KG1 (cell line): Measurements from ENCODE around the gene ACKR2.

ENCODE experiments used
- DNase-seq: peaks from one replicate; lab custom pipeline; 2025; lab: John Stamatoyannopoulos, UW

The ACKR2 gene, protein sequence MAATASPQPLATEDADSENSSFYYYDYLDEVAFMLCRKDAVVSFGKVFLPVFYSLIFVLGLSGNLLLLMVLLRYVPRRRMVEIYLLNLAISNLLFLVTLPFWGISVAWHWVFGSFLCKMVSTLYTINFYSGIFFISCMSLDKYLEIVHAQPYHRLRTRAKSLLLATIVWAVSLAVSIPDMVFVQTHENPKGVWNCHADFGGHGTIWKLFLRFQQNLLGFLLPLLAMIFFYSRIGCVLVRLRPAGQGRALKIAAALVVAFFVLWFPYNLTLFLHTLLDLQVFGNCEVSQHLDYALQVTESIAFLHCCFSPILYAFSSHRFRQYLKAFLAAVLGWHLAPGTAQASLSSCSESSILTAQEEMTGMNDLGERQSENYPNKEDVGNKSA

DNA sequence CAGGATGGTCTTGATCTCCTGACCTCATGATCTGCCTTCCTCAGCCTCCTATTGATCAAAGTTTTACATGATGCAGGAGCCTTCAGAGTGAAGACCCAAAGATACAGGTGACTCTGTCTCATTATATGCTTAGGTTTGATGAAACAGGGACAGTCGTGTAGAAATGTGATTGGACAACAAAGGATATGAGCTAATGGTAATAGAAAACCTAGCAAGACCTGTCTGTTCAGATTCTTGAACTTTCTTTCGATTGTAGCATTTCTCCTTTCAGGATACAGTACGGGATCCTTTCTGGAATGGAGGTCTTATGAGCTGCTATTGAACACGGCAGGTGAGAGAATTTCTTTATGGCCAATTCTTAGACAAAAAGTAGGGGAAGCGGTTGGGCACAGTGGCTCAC, at the start of gene ACKR2:
Gene ACKR2 (plus strand): TSS at position 244 of the 400 bp plus-strand sequence. CDS start 55,058 bp downstream, outside the sequence.
- no peak for DNase-seq

DNA sequence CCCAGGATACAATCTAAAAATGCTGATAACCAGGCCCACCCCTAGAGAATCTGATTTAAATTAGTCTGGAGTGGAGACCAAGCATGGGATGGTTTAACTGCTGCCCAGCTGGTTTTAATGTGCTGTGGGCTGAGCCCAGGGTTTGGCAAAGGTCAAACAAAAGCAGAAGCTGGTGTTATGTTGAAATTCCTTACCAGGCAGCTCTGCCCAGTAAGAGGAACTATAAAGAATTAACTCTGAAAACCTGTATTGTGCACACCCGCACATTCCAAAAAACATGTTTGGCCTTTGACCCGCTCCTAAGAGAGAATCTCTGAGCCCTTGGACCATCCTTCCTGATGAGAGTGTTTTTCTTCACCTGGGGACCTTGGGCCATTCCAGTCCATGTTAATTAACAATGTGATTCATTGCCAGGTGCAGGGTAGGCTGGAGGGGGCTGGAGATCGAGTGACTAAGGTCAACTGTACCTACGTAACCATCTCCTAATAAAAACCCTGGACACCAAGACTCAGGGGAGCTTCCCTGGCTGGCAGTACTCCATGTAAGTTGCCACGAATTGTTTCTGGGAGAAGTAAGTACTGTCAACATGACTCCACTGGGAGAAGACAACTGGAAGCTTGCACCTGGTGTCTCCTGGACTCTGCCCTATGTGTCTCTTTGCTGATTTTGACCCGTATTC, 47.1 kb upstream of the ACKR2 start:
- peak; percentile 17 for DNase-seq

DNA sequence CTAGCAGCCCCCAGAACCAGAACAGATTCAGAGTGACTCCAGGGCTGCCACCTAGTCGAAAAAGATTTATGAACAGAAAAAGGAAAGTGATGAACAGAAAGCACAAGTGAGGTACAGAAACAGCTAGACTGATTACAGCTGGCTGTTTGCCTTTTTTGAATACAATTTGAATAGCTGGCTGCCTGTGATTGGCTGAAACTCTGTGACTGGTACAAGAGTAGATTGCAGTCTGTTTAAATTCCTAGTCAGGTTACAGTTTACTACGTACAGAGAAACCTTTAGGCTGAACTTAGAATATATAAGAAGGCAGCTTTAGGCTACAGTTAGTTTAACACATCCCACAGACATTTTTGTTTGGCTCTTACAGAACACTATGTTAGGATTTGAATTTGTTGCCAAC, 46.2 kb upstream of the ACKR2 start:
- no peak for DNase-seq

DNA sequence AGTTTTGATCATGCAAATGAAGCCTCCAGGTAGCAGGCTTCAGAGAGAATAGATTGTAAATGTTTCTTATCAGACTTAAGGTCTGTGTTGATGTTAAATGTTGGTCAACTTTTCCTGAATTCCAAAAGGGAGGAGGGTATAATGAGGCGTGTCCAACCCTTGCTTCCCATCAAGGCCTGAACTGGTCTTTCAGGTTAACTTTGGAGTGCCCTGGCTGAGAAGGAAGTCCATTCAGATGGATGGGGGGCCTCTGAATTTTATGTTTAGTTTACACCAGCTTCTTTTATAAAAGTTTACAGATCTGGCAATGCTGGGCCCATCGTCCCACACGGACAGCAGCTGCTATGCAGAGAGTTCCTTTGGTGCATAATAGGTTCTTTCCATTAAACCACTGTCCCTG, 45.1 kb upstream of the ACKR2 start:
- no peak for DNase-seq

DNA sequence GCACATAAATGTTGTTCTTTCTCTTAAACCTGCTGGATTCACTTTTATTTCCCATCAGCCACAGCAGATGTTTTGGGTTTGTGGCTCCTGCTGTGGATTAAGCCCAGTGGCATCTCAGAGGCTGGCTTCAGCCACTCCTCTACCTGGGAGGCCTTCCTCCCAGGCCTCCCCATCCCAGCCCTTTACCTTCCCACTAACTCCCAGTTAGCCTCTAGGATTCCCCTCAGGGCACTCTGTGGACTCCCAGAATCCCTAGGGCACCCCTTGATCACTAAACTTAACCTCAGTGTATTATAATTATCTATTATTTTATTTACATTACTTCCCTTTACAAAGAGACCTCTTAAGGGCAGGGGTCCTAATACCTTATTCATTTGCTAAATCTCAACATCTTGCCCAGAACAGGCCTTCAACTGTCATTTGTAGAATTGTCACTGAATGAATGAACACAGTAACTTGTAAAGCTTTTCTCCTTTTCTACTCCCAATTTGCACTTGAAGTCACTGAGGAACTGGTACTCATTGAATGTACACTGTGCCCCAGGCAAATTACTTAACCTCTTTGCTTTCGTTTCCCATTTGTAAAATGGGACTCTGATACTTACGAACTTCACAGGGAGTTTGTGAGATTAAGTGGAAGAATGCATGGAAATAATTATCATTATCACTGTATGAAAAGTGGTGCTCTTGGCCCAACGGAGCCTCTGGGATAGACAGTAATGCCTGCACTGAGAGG, 44.5 kb upstream of the ACKR2 start:
- DNase-seq, result no peak

DNA sequence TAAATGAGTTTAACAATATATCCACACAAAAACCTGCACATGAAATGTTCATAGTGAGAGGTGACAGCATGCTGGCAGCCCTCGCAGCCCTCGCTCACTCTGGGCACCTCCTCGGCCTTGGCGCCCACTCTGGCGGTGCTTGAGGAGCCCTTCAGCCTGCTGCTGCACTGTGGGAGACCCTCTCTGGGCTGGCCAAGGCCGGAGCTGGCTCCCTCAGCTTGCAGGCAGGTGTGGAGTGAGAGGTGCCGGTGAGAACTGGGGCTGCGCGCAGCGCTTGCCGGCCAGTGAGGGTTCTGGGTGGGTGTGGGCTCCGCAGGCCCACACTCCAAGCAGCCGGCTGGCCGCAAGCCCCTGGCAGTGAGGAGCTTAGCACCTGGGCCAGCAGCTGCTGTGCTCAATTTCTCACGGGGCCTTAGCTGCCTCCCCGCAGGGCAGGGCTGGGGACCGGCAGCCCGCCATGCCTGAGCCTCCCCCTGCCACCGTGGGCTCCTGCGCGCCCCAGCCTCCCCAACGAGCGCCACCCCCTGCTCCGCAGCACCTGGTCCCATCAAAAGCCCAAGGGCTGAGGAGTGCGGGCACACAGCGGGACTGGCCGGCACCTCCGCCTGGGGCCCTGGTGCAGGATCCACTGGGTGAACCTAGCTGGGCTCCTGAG, 39.6 kb upstream of the ACKR2 start:
- DNase-seq, result no peak

DNA sequence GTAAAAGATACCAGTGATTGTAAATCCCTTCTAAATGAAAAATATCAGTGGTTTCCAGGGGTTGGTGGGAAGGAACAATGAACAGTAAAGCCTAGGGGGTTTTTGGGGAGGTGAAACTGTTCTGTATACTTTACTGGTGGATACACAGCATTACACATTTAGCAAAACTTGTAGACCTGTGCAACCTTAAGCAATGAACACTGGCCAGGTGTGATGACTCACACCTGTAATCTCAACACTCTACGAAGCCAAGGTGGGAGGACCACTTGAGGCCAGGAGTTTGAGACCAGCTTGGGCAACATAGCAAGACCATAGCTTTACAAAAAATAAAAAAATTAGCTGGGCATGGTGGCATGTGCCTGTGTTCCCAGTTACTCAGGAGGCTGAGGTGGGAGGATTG, 38.0 kb upstream of the ACKR2 start:
- DNase-seq, result no peak

DNA sequence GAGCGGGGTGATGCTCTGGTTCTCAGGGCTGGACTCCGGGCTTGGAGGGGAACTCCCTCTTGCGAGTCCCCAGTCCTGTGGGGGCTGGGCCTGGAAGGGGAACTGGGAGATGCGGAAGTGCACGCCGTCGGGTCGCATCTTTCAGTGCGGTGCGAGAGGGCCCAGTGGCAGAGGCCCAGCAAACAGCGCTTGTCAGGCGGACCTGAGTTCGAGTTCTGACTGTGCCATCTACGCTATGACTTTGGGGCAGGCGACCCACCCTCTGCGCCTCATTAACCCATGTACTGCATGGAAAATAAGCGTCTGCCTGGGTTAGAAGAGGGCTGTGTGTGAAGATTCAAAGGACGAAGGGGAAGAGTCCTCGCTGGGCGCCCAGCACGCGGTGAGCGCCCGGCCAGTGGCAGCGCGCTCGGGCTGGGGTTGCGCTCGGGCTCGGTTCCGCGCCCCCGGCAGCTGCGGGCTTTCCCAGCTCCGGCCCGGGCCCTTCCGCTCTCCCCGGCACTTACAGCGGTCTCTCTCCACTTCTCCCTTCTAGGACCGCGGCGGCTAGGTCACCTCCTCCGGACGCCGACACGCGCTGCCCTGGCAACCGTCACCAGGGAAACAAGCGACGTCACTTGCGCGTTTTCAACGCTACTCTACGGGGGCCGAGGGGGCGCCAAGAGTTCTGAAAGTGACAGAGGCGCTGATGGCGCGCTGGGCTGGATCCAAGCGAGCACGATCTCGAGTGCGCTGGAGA, 36.4 kb upstream of the ACKR2 start, which contains the start of gene CCDC13:
Gene CCDC13 (minus strand): TSS at position 584 of the 739 bp plus-strand sequence. CDS start 14,908 bp downstream, outside the sequence.
- peak; percentile 90 for DNase-seq

DNA sequence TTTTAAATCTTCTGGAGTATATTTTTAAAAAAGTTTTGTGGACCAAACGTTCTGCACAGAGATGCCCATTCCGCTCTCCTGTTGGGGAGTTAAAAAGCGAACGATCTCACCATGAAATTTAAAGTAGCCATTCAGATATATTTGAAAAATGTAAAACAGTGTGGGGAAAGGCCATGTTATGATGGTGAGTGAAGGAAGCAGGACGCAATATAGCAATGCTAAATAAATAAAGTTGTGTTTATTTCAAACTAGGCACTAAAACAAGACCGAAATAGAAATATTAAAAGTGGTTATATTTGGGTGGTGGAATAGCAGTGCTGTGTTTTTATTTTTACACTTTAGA, 35.9 kb upstream of the ACKR2 start:
- no peak for DNase-seq

DNA sequence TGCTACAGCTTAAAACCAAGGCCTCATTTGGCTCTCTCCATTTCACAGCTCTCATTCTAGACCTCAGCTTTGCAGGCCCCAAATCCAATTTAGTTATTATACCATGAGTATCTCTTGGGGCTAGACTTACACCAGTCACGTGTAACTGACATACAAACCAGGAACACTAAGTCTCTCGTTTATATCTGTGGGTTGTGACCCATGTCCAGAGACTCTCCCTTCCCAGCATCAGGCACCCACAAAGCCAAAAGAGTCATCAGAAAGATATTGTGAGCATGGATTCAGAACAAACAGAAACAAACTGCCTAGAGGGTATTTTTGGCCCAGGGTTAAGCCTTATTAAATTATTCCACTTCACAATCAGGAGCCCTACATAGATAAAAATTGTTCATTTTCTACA, 30.6 kb upstream of the ACKR2 start:
- DNase-seq, result no peak

DNA sequence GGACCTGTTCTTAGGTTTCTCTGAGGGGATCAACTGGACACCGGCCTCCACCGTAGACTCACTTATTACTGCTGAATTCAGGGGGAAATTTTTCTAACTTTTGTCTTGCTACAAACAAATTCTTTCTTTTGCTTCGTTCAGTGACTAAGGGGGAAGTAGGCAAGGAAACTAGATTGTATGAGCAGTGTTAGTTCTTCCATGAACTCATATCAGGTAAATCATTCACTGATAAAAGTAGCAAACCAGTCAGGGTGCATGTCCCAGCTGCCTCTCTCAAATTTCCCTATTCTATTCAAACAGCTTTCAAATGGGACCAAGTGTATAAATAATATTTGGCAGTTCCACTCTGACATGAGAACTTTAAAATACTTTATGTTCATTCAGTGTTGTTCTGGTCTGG, 28.8 kb upstream of the ACKR2 start:
- DNase-seq, result no peak

DNA sequence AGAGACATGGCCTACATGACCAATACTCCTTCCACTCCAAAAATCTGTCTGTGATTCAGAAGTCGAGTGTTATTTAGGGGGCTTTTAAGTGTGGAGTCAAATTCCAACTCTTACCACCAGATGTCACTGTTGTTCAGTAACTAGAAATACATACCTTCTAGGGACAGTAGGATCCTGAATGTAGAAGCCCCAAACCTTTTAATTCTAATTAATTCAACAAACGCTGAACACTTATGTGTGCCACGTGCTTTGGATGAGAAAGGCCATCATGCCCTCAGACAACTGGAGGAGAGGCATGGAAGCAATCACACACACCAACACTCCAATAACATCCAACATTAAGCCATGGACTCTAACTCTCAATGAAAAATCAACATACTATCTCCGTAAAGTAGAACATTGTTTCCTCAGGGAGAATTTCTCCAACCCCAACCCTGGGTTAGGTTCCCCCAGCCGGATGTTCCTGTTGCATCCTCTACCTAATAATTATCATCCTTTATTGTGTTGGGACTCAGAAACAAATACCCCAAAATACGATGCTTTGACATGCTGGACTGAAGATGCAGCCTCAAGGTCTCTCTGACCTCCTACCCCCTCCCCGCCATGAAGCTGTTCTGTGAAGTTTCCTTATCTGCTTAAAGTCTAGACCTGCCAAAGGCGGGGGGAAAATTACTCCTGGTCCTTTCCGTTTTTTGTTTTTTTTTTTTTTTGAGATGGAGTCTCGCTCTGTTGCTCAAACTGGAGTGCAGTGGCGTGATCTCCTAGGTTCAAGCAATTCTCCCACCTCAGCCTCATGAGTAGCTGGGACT, 28.1 kb upstream of the ACKR2 start:
- no peak for DNase-seq

DNA sequence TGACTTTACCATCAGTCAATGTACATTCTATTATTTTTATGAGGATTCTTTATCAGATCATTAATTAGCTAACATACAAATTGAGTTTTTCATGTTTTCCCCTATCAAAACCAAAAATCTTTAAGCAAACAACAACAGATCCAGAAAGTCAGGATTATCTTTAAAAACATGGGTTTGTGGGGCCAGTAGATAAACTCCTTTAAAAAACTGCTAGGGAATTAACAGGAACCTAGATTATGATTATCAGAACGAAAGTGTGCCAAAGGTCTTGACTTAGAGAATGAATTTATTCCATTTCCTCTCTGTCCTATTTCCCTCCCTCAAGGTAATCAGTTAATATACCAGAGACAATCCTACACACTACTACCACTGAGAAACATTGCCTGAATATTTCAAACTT, 23.0 kb upstream of the ACKR2 start:
- no peak for DNase-seq

DNA sequence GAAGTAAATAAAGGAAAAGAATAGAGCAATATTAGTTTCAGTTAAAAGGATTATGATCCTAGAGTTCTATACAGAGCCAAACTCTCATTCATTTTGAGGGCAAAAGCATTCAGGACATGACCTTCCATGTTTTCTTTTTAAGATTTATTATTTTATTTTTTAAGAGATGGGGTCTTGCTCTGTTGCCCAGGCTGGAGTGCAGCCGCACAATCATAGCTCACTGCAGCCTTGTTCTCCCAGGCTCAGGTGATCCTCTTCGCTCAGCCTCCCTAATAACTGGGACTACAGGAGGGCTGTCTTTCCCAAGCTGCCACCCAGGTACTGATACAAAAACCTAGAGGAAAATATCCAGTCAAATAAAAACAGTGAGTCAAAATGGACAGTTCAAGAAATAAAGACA, 22.6 kb upstream of the ACKR2 start:
- DNase-seq, result no peak

DNA sequence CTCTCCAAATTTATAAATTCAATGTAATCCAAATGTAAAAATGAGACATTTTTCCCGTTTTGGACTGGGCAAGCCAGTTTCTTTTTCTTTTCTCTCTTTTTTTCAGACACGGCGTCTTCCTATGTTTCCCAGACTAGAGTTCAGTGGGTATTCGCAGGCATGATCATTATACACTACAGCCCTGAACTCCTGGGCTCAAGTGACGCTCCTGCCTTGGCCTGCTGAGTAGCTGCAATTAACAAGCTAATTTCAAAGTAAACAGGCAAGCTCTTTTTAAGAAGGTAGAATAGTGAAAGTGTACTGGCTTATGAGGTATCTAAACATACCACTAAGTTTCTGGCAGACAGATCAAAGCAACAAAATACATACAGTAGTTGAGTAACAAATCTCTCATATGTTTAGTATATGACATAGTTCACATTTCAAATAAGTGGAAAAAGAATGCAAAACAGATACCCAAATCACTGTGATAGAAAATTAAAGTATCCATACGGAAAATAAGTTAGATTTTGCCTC, 18.5 kb upstream of the ACKR2 start:
- DNase-seq, result no peak

DNA sequence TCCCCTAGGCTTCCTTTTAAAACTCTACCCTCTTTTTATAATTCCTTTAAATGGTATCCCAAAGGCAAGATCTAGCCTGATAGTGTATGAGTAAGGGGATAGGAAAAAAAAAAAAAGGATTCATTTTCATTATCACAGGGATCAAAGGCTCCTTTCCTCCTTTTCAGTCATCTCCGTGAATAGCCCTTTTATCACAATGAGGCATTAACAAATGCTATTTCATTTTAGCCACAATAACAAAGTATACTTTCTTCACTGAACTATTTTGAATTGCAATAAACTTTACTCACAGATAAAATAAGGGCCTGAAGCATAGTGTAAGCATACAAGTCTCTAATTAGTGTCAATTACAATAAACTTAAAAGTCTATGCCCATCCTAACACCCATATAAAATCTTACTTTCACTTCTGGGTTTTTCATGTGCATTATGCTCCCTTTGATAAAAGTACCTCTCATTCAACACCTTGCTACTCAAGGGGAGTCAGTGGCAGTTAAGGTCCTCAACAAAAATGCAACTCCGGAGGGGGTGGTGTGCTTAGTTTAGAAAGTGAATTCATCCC, 13.5 kb upstream of the ACKR2 start:
- no peak for DNase-seq

DNA sequence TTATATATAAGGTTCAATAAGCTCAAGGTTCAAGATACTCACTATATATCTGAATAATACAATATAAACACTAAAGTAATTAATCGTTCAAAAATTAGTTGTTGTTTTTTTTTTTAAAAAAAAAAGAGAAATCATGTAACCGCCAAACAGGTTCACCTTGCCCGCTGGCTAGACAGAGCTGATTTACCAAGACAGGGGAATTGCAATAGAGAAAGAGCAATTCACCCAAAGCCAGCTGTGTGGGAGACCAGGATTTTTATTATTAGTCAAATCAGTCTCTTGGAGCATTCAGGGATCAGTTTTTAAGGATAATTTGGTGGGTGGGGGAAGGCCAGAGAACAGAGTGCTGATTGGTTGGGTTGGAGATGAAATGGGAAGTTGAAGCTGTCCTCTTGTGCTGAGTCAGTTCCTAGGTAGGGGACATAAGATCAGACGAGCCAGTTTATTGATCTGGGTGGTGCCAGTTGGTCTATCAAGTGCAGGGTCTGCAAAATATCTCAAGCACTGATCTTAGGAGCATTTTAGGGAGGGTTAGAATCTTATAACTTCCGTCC, 12.8 kb upstream of the ACKR2 start:
- DNase-seq, result no peak

DNA sequence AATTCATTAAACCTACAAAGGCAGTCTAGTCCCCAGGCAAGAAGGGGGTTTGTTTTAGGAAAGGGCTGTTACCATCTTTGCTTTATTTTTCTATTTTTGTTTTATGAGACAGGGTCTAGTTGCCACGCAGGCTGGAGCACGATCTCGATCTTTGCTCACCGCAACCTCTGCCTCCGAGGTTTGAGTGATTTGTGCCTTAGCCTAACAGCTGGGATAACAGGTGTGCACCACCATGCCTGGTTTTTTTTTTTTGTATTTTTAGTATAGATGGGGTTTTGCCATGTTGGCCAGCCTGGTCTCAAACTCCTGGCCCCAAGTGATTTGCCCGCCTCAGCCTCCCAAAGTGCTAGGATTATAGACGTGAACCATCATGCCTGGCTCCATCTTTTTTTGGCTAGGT, 9.9 kb upstream of the ACKR2 start:
- no peak for DNase-seq

DNA sequence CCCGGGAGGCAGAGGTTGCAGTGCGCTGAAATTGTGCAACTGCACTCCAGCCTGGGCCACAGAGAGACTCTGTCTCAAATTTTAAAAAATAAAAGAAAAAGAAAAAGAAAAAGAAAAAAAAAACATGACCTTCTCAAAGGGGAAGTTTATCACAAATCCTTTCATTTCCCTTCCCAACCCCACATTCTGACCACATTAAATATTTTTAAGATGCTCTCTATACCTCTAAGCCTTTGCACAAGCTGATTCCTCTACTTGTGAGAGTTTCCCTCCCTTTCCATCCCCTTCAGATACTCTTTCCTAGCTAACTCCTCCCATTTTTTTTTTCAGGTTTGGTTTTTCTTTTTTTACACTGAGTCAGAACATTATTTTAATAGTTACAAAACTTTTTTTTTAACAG, 9.0 kb upstream of the ACKR2 start:
- DNase-seq, result no peak

DNA sequence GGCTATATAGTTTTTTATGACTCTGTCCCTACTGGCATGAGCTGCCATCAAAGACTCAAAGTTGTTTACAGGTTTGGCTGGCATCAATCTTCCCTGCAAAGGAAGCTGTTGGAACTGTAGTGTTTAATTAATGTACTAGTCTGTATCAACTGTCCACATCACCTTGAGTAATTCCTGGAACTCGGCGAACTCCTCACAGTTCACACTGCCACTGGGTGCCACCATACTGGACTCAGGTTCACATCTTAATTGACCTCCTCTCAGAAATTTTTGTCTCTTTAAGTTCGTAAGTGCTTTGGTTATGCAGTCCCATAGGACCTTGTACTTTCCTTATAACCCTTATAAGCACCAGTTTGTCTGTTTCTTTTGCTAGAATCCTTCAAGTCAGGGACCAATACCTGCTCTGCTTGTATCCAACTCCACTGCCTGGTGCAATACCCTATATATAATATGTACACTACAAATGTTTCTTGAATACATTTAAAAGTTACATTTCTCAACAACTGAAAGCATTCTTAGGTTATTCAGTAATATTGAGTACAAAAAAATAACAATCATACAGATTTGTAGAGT, 8.1 kb upstream of the ACKR2 start:
- DNase-seq, result no peak
